Measurements from ENCODE around the gene PRSS3.
A peak's percentile ranks its signal among the peaks of the same experiment; 100 is the strongest.
"Not testable (repeated sequence)": the region's sequence is repeated elsewhere in the genome, so short reads cannot be mapped to it uniquely, and the experiment has no call there.

PRSS3 gene

GRCh38 chr9:33787839-33788238 lies 7.5 kb upstream of the PRSS3 start:
- DNase-seq: no peak

- DNase-seq: not testable (repeated sequence)
Measured at GRCh38 chr9:33789429-33789828, 5.9 kb upstream of the PRSS3 start.

- DNase-seq: no peak
Measured at GRCh38 chr9:33791117-33791516, 4.2 kb upstream of the PRSS3 start.

GRCh38 chr9:33793496-33793895 lies 1.9 kb upstream of the PRSS3 start:
- not testable (repeated sequence) for DNase-seq

GRCh38 chr9:33794560-33794959 lies 801 bp upstream of the PRSS3 start:
- no peak for DNase-seq

- no peak for DNase-seq
Measured at GRCh38 chr9:33795819-33796218, 458 bp downstream of the PRSS3 start.

- not testable (repeated sequence) for DNase-seq
Measured at GRCh38 chr9:33796679-33797078, 1.3 kb downstream of the PRSS3 start.

- no peak for DNase-seq
Measured at GRCh38 chr9:33797837-33798236, 2.5 kb downstream of the PRSS3 start.

- DNase-seq: no peak
Measured at GRCh38 chr9:33798545-33798944, 3.2 kb downstream of the PRSS3 start.

GRCh38 chr9:33799928-33800704 lies 4.8 kb downstream of the PRSS3 start:
- DNase-seq: peak; percentile 14

GRCh38 chr9:33800886-33801285 lies 5.5 kb downstream of the PRSS3 start:
- DNase-seq: no peak

- DNase-seq: not testable (repeated sequence)
Measured at GRCh38 chr9:33801943-33802500, 6.7 kb downstream of the PRSS3 start.

GRCh38 chr9:33804196-33804595 lies 8.8 kb downstream of the PRSS3 start:
- DNase-seq: not testable (repeated sequence)

- DNase-seq: not testable (repeated sequence)
Measured at GRCh38 chr9:33807156-33807555, 11.8 kb downstream of the PRSS3 start.

- DNase-seq: not testable (repeated sequence)
Measured at GRCh38 chr9:33808979-33809322, 13.6 kb downstream of the PRSS3 start.

- DNase-seq: no peak
Measured at GRCh38 chr9:33809506-33809905, 14.1 kb downstream of the PRSS3 start.

GRCh38 chr9:33813712-33814641 lies 18.6 kb downstream of the PRSS3 start:
- DNase-seq: no peak

- no peak for DNase-seq
Measured at GRCh38 chr9:33815781-33816180, 20.4 kb downstream of the PRSS3 start.

GRCh38 chr9:33816327-33817252 lies 21.2 kb downstream of the PRSS3 start, which contains the start of gene UBE2R2:
Gene UBE2R2 (plus strand): TSS chr9:33817160. CDS start chr9:33817758, 598 bp downstream.
- peak; percentile 5 for DNase-seq

- peak; percentile 4 for DNase-seq
Measured at GRCh38 chr9:33817327-33818166, 22.2 kb downstream of the PRSS3 start.

GRCh38 chr9:33818167-33818846 lies 22.9 kb downstream of the PRSS3 start:
- DNase-seq: no peak

Measured in NCI-H524 treated with DMSO at 0.1 percent for 48 hours (cell line).